Kidney (tissue), 14 donors: Measurements from ENCODE around the gene ZNF469. TPM values are rescaled to one million over a fixed set of nuclear protein-coding genes. Genes with fewer than 3 reads are reported as not detected.

Experiments
- DNase-seq, 5 donors: peaks; one replicate each; pipeline ENCODE4 v3.0.0-alpha.2; 2013 to 2020
- FAIRE-seq: peaks from 2 replicates; lab custom pipeline; 2012; peaks lifted over from hg19 to GRCh38; lab: Jason Lieb, UNC
- H3K27ac ChIP-seq, 2 donors: one replicate each; pipeline ENCODE4 v1.7.0; 2013; ENCODE audit warnings: low read depth in 2 of 2, low read length in 2 of 2, inconsistent platforms in 1 of 2
- H3K27me3 ChIP-seq: one replicate; pipeline ENCODE4 v1.7.1; 2013; ENCODE audit warnings: low read length, inconsistent platforms; ENCODE audit not compliant: control insufficient read depth, insufficient read depth
- H3K36me3 ChIP-seq, 3 donors: one replicate each; pipeline versions ENCODE4 v1.7.0 to v1.7.1; 2013; ENCODE audit warnings: low read length in 3 of 3, control low read depth in 1 of 3, inconsistent platforms in 1 of 3; ENCODE audit not compliant: insufficient read depth in 3 of 3, control insufficient read depth in 2 of 3
- H3K4me1 ChIP-seq, 3 donors: one replicate each; pipeline versions ENCODE4 v1.7.0 to v1.7.1; 2013; ENCODE audit warnings: low read length in 3 of 3, inconsistent platforms in 1 of 3, low read depth in 1 of 3; ENCODE audit not compliant: control insufficient read depth in 2 of 3, insufficient read depth in 2 of 3
- H3K4me3 ChIP-seq, 3 donors: one replicate each; pipeline versions ENCODE4 v1.7.0 to v1.8.1; 2013; ENCODE audit warnings: low read length in 3 of 3, control low read depth in 1 of 3, inconsistent platforms in 1 of 3
- H3K9ac ChIP-seq, 3 donors: one replicate each; pipeline versions ENCODE4 v1.7.0 to v1.7.1; 2013; ENCODE audit warnings: low read length in 3 of 3, control low read depth in 1 of 3, inconsistent platforms in 1 of 3
- H3K9me3 ChIP-seq, 3 donors: one replicate each; pipeline versions ENCODE4 v1.7.0 to v1.7.1; 2013; ENCODE audit warnings: low read length in 3 of 3, control low read depth in 1 of 3, inconsistent platforms in 1 of 3; ENCODE audit not compliant: control insufficient read depth in 2 of 3, insufficient read depth in 1 of 3
- CTCF ChIP-seq: IDR thresholded peaks from 3 replicates; pipeline ENCODE4 v1.5.1; 2012; ENCODE audit warnings: mild to moderate bottlenecking, moderate library complexity, borderline replicate concordance; ENCODE audit not compliant: insufficient read depth; ENCODE audit errors: extremely low read depth
- intact Hi-C: fragments of 100-400 bp; cut with DNase I; formaldehyde crosslinking; loops from one replicate; pipeline ENCODE4 v1.11.1; 2022
- polyA plus RNA-seq: library from polyadenylated mRNA; stranded (reverse); fragments of 350-450 nt; fragmentation: Illumina TruSeq; extraction: RNeasy Lipid Tissue Mini Kit (QIAGEN cat#74804); gene quantifications from one replicate; pipeline ENCODE4 v1.2.3, GENCODE V29; 2014; ENCODE audit warnings: low read depth, low replicate concordance; ENCODE audit not compliant: insufficient read depth
- total RNA-seq: library from RNA; stranded (reverse); fragmentation: NEBNext Ultra II Directional; extraction: Animal tissue kit (Norgen Biotek cat#: 25700); gene quantifications from one replicate; pipeline ENCODE4 v1.2.1, GENCODE V29; 2021
- donor health status: control.
- donor health status: control.
- donor health status: control.
- donor health status: control.
- donor health status: control.
- donor health status: DM: yes; HTN: yes; CAD: no.
- donor health status: Normal renal cell carcinoma (clear cell type).

Gene ZNF469
- total and polyA plus RNA-seq, 2 donors from 2014 or later = 0.09 to 1.6 TPM

- Histone ChIP-seq H3K9me3 (no peaks in the 10 kb centered on the region), H3K36me3 (no peaks in the 10 kb centered on the region), H3K9ac (no peak overlapping the region), H3K4me1 (no peaks in the 10 kb centered on the region), H3K27me3 (no peaks in the 10 kb centered on the region), H3K4me3 (no peak overlapping the region), H3K27ac (no peak overlapping the region)
- no peak for TF ChIP-seq CTCF
- DNase-seq = peak in 1 of 5 donors; percentile 28
- intact Hi-C loops = no loop called here
- no peak for FAIRE-seq
These were observed 27.7 kb upstream of the ZNF469 start for GRCh38 chr16:88355093-88355388.

- Histone ChIP-seq H3K27me3 (no peaks in the 10 kb centered on the region), H3K27ac (no peak overlapping the region), H3K36me3 (no peaks in the 10 kb centered on the region), H3K9me3 (no peaks in the 10 kb centered on the region), H3K4me3 (no peak overlapping the region), H3K4me1 (no peaks in the 10 kb centered on the region), H3K9ac (no peak overlapping the region)
- no peak for TF ChIP-seq CTCF
- FAIRE-seq = no peak
- intact Hi-C loops = no loop called here
- DNase-seq = peak in 2 of 5 donors; percentile 44 to 55
These were observed 27.2 kb upstream of the ZNF469 start for GRCh38 chr16:88355389-88356123.

GRCh38 chr16:88356124-88356726 lies 26.5 kb upstream of the ZNF469 start:
- no peak for TF ChIP-seq CTCF
- no peak overlapping the region for H3K27ac ChIP-seq
- H3K36me3 ChIP-seq = no peaks in the 10 kb centered on the region
- no peaks in the 10 kb centered on the region for H3K9me3 ChIP-seq
- intact Hi-C loops = no loop called here
- DNase-seq = peak in 1 of 5 donors; percentile 26
- H3K27me3 ChIP-seq = no peaks in the 10 kb centered on the region
- no peak overlapping the region for H3K4me3 ChIP-seq
- FAIRE-seq = no peak
- H3K9ac ChIP-seq = no peak overlapping the region
- H3K4me1 ChIP-seq = no peaks in the 10 kb centered on the region
